TTC549 (cell line): ENCODE measurements around the gene KLK11.

Source experiments
- FAIRE-seq: peaks from 2 replicates; lab custom pipeline; 2012; peaks lifted over from hg19 to GRCh38; lab: Jason Lieb, UNC

The KLK11 gene

GRCh38 chr19:51026554-51026831 is at the start of gene KLK11:
TSS of gene KLK11 (minus strand) at chr19:51026616. CDS start at chr19:51025631, 985 bp downstream.
- no peak for FAIRE-seq

- no peak for FAIRE-seq
Measured at GRCh38 chr19:51075998-51076397, 49.6 kb upstream of the KLK11 start.

- FAIRE-seq = no peak
Measured at GRCh38 chr19:51071095-51071405, 44.6 kb upstream of the KLK11 start.

GRCh38 chr19:51070334-51071094 is 44.1 kb upstream of the KLK11 start:
- no peak for FAIRE-seq

- no peak for FAIRE-seq
Measured at GRCh38 chr19:51066393-51067186, 40.2 kb upstream of the KLK11 start.

- no peak for FAIRE-seq
Measured at GRCh38 chr19:51065221-51065960, 39.0 kb upstream of the KLK11 start.

GRCh38 chr19:51064534-51065220 is 38.3 kb upstream of the KLK11 start, which contains the start of gene KLK13:
TSS of gene KLK13 (minus strand) at chr19:51065092. CDS start at chr19:51065067, 25 bp downstream.
- FAIRE-seq = no peak

- no peak for FAIRE-seq
Measured at GRCh38 chr19:51063664-51064063, 37.2 kb upstream of the KLK11 start.

- no peak for FAIRE-seq
Measured at GRCh38 chr19:51060973-51061372, 34.6 kb upstream of the KLK11 start.

- FAIRE-seq = no peak
Measured at GRCh38 chr19:51060336-51060735, 33.9 kb upstream of the KLK11 start.

- no peak for FAIRE-seq
Measured at GRCh38 chr19:51059715-51060114, 33.3 kb upstream of the KLK11 start.

- FAIRE-seq = no peak
Measured at GRCh38 chr19:51055866-51056265, 29.4 kb upstream of the KLK11 start.

GRCh38 chr19:51047031-51047335 is 20.6 kb upstream of the KLK11 start:
- no peak for FAIRE-seq

- FAIRE-seq = no peak
Measured at GRCh38 chr19:51044327-51044726, 17.9 kb upstream of the KLK11 start.

GRCh38 chr19:51043497-51043896 is 17.1 kb upstream of the KLK11 start:
- FAIRE-seq = no peak

GRCh38 chr19:51040151-51040550 is 13.7 kb upstream of the KLK11 start:
- FAIRE-seq = no peak

GRCh38 chr19:51036519-51036918 is 10.1 kb upstream of the KLK11 start:
- FAIRE-seq = no peak

- no peak for FAIRE-seq
Measured at GRCh38 chr19:51034704-51035103, 8.3 kb upstream of the KLK11 start, which contains the start of gene KLK12. TSS of gene KLK12 (minus strand) at chr19:51035002. CDS start at chr19:51034621, 381 bp downstream.

- no peak for FAIRE-seq
Measured at GRCh38 chr19:51031880-51032225, 5.4 kb upstream of the KLK11 start.

- no peak for FAIRE-seq
Measured at GRCh38 chr19:51031220-51031879, 4.9 kb upstream of the KLK11 start.

- FAIRE-seq = no peak
Measured at GRCh38 chr19:51030631-51031030, 4.2 kb upstream of the KLK11 start.

GRCh38 chr19:51029718-51030117 is 3.3 kb upstream of the KLK11 start:
- no peak for FAIRE-seq
